ENCODE results near the gene IRF1.

DNA sequence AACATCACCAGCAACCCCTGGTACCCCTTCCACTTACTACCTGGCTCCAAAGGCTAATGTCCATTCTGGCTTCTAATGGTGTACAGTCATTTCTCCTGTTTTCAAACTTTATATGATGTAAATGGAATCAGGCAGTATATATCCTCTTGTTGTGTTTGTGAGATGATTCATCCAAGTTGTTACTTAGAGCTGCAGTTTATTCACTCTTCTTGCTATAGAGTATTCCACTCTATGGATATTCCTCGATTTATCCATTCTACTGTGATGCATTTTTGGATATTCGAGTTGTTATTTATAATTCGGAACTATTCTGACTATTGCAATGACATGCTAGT is 32.4 kb downstream of the IRF1 start:
- TF ChIP-seq POLR2A (IDR thresholded peaks at IDR 0.05; ENCODE audit: low read depth, low read length) (no peak), MXI1 (IDR thresholded peaks at IDR 0.05; ENCODE audit: borderline replicate concordance, low read depth, low read length) (no peak), CHD1 (IDR thresholded peaks at IDR 0.05; ENCODE audit: low read depth, low read length) (no peak), BHLHE40 (IDR thresholded peaks at IDR 0.05; ENCODE audit: low read depth, low read length) (no peak)
- TF ChIP-seq, protein P1, sequence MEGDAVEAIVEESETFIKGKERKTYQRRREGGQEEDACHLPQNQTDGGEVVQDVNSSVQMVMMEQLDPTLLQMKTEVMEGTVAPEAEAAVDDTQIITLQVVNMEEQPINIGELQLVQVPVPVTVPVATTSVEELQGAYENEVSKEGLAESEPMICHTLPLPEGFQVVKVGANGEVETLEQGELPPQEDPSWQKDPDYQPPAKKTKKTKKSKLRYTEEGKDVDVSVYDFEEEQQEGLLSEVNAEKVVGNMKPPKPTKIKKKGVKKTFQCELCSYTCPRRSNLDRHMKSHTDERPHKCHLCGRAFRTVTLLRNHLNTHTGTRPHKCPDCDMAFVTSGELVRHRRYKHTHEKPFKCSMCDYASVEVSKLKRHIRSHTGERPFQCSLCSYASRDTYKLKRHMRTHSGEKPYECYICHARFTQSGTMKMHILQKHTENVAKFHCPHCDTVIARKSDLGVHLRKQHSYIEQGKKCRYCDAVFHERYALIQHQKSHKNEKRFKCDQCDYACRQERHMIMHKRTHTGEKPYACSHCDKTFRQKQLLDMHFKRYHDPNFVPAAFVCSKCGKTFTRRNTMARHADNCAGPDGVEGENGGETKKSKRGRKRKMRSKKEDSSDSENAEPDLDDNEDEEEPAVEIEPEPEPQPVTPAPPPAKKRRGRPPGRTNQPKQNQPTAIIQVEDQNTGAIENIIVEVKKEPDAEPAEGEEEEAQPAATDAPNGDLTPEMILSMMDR (conservative IDR thresholded peaks at IDR 0.05; ENCODE audit: low read depth, low read length): no peak
